K562 (cell line): ENCODE data around the gene SMAD7. TPM values are rescaled to one million over a fixed set of nuclear protein-coding genes. Genes with fewer than 3 reads are reported as not detected.

Source experiments
- CREBBP ChIP-seq: IDR thresholded peaks from one replicate; pipeline ENCODE4 v1.6.1; 2012; ENCODE audit warnings: low read depth, mild to moderate bottlenecking, control low read depth, inconsistent platforms, low read length
- DDX20 ChIP-seq: fragments of 450-650 bp; IDR thresholded peaks from 2 replicates; pipeline ENCODE4 v1.6.1; 2016; ENCODE audit warnings: missing genetic modification characterization, low read depth, mild to moderate bottlenecking, missing compliant biosample characterization, moderate library complexity
- EGR1 ChIP-seq: fragments of 450-650 bp; conservative IDR thresholded peaks from 2 replicates; pipeline ENCODE4 v1.6.1; 2017; ENCODE audit warnings: mild to moderate bottlenecking
- FOSL1 ChIP-seq: fragments of 200-800 bp; sonication (Bioruptor generic); conservative IDR thresholded peaks from 2 replicates; pipeline ENCODE4 v1.6.1; 2016; ENCODE audit warnings: missing genetic modification characterization, missing compliant biosample characterization
- MECOM ChIP-seq: fragments of 250-450 bp; sonication (Bioruptor Pico); IDR thresholded peaks from 2 replicates; pipeline ENCODE4 v1.8.0; 2022; ENCODE audit warnings: inconsistent platforms
- SMARCE1 ChIP-seq: fragments of 450-650 bp; IDR thresholded peaks from 2 replicates; pipeline ENCODE4 v1.7.1; 2016; ENCODE audit warnings: mild to moderate bottlenecking
- ZNF449 ChIP-seq: fragments of 250-450 bp; sonication (Bioruptor Pico); IDR thresholded peaks from 2 replicates; pipeline ENCODE4 v1.8.0; 2022; ENCODE audit warnings: moderate library complexity, mild to moderate bottlenecking, inconsistent platforms
- ZNF586 ChIP-seq: fragments of 450-650 bp; formaldehyde crosslinking; conservative IDR thresholded peaks from 2 replicates; pipeline ENCODE4 v1.4.0; 2020; ENCODE audit warnings: mild to moderate bottlenecking, moderate library complexity
- polyA plus RNA-seq, 8 experiments: library from polyadenylated mRNA; depleted of rRNA in 4 of 8; stranded (reverse) in 5 of 8; unstranded in 3 of 8; fragments of >200 nt; fragmentation: Nextera tagmentation in 2 of 8; fragmentation: Illumina TruSeq in 1 of 8; extraction: Ambion mirVana in 2 of 8; extraction: Trizol in 1 of 8; gene quantifications; 2 replicates each; pipeline versions ENCODE4 v1.2.1 to v1.2.3, GENCODE V29; 2011 to 2014; ENCODE audit warnings: inconsistent platforms in 1 of 8, missing spikeins in 1 of 8
- total RNA-seq, 7 experiments: library from RNA; depleted of rRNA in 6 of 7; stranded (reverse); fragments of >200 nt in 6 of 7; fragmentation: Illumina TruSeq in 2 of 7; extraction: Trizol in 2 of 7; gene quantifications; 2 replicates each; pipeline versions ENCODE4 v1.2.1 to v1.2.3, GENCODE V29; 2011 to 2021; ENCODE audit warnings: low replicate concordance in 1 of 7
- TF ChIP-seq, protein P1 (sequence below): fragments of 450-650 bp; IDR thresholded peaks from 2 replicates; pipeline ENCODE4 v1.6.1; 2016; ENCODE audit warnings: missing biosample characterization, missing genetic modification characterization

Gene SMAD7
- total and polyA plus RNA-seq, 9 of the 15 experiments (the other 6 are each of a cell fraction or from before 2014, with no cell fraction given), result 0.13 to 3.0 (median 1.6) TPM

GRCh38 chr18:48902023-48902855 is 48.5 kb downstream of the SMAD7 start (continued):
- TF ChIP-seq CREBBP, result no peak
- no peak for TF ChIP-seq MECOM (CRISPR knock-in tag)
- no peak for TF ChIP-seq ZNF586 (CRISPR knock-in tag)
- TF ChIP-seq FOSL1 (tag), result peak; percentile 60
- TF ChIP-seq DDX20 (tag), result no peak
- TF ChIP-seq SMARCE1, result no peak
- peak; percentile 52 for TF ChIP-seq EGR1
- TF ChIP-seq ZNF449, result 0 out of 2 replicates have a peak, but pooled peaks have one; percentile 85
- TF ChIP-seq, protein P1, sequence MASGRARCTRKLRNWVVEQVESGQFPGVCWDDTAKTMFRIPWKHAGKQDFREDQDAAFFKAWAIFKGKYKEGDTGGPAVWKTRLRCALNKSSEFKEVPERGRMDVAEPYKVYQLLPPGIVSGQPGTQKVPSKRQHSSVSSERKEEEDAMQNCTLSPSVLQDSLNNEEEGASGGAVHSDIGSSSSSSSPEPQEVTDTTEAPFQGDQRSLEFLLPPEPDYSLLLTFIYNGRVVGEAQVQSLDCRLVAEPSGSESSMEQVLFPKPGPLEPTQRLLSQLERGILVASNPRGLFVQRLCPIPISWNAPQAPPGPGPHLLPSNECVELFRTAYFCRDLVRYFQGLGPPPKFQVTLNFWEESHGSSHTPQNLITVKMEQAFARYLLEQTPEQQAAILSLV, result no peak
